OCI-LY1 (cell line): Measurements from ENCODE around the gene VPS45.

Source experiments
- H2AFZ ChIP-seq: fragments of 200-600 bp; sonication (generic), shearing (Covaris generic); 2 replicates; pipeline ENCODE4 v1.6.0; 2014; ENCODE audit warnings: antibody characterized with exemption, mild to moderate bottlenecking, low read length
- H3F3A ChIP-seq: fragments of 200-600 bp; sonication (generic), shearing (Covaris generic); 2 replicates; pipeline ENCODE4 v1.6.0; 2014; ENCODE audit warnings: mild to moderate bottlenecking, antibody characterized with exemption, low read length, moderate library complexity; ENCODE audit not compliant: insufficient read depth
- H3K27ac ChIP-seq: fragments of 200-600 bp; sonication (generic); 2 replicates; pipeline ENCODE4 v1.5.1; 2014; ENCODE audit warnings: low read length, mixed run types, mild to moderate bottlenecking, low read depth; ENCODE audit not compliant: poor library complexity, severe bottlenecking
- H3K27me3 ChIP-seq: fragments of 200-600 bp; sonication (generic); 2 replicates; pipeline ENCODE4 v1.6.0; 2014; ENCODE audit warnings: antibody characterized with exemption, mild to moderate bottlenecking, low read length, moderate library complexity; ENCODE audit not compliant: insufficient read depth
- H3K36me3 ChIP-seq: fragments of 200-600 bp; sonication (generic); 2 replicates; pipeline ENCODE4 v1.6.1; 2014; ENCODE audit warnings: mild to moderate bottlenecking, antibody characterized with exemption, low read length, moderate library complexity, mixed read lengths; ENCODE audit not compliant: insufficient read depth
- H3K4me1 ChIP-seq: fragments of 200-600 bp; sonication (generic); 2 replicates; pipeline ENCODE4 v1.5.1; 2014; ENCODE audit warnings: mild to moderate bottlenecking, low read length, moderate library complexity; ENCODE audit not compliant: insufficient read depth, severe bottlenecking
- H3K4me2 ChIP-seq: fragments of 200-600 bp; sonication (generic), shearing (Covaris generic); 2 replicates; pipeline ENCODE4 v1.6.1; 2014; ENCODE audit warnings: low read length
- H3K4me3 ChIP-seq: fragments of 200-600 bp; sonication (generic); 2 replicates; pipeline ENCODE4 v1.5.1; 2014; ENCODE audit warnings: low read length, low read depth, mild to moderate bottlenecking, mixed read lengths; ENCODE audit not compliant: poor library complexity, severe bottlenecking
- H3K79me2 ChIP-seq: fragments of 200-600 bp; shearing (Covaris generic); 2 replicates; pipeline ENCODE4 v1.6.1; 2016; ENCODE audit warnings: mixed run types, low read length, mixed read lengths; ENCODE audit not compliant: insufficient read depth
- H3K9ac ChIP-seq: fragments of 200-600 bp; sonication (generic), shearing (Covaris generic); 2 replicates; pipeline ENCODE4 v1.6.1; 2014; ENCODE audit warnings: mild to moderate bottlenecking, low read length, mixed read lengths
- H3K9me2 ChIP-seq: fragments of 200-600 bp; sonication (generic), shearing (Covaris generic); 2 replicates; pipeline ENCODE4 v1.6.1; 2014; ENCODE audit warnings: low read depth, mild to moderate bottlenecking, low read length, mixed read lengths
- H3K9me3 ChIP-seq: fragments of 200-600 bp; shearing (Covaris generic); 2 replicates; pipeline ENCODE4 v1.6.1; 2014; ENCODE audit warnings: low read length, mixed read lengths
- H4K20me1 ChIP-seq: fragments of 200-600 bp; sonication (generic), shearing (Covaris generic); 2 replicates; pipeline ENCODE4 v1.6.0; 2016; ENCODE audit warnings: mild to moderate bottlenecking, low read length; ENCODE audit not compliant: insufficient read depth
- EZH2 ChIP-seq: fragments of 200-600 bp; sonication (generic), shearing (Covaris generic); IDR thresholded peaks from 2 replicates; pipeline ENCODE4 v1.8.0; 2017; ENCODE audit warnings: borderline replicate concordance, mixed run types, mild to moderate bottlenecking, antibody characterized with exemption, low read length, moderate library complexity, mixed read lengths
- TF ChIP-seq, protein P1 (sequence below): fragments of 200-600 bp; sonication (generic), shearing (Covaris generic); IDR thresholded peaks from 2 replicates; pipeline ENCODE4 v1.5.1; 2017; ENCODE audit warnings: mild to moderate bottlenecking, antibody characterized with exemption, low read length, moderate library complexity, mixed read lengths

The VPS45 gene

DNA sequence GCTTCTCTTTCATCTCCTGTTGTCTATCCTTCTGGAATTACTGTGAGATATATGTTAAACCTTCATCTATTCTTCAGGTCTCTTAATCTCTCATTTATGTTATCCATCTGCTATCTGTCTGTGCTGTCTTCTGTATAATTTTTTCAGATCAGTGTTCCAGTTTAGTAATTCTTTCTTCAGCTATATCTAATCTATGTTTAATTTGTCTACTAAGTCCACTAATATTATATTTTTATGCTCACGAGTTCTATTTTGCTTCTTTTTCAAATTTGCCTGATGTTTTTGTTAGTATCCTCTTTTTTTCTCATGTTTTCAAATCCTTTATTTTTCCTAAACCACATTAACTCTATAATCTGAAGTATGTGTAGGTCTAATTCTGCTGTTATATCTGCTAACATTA lies 47.5 kb downstream of the VPS45 start:
- Histone ChIP-seq H3F3A (no peaks in the 10 kb centered on the region), H3K9ac (no peak overlapping the region), H3K9me2 (no peaks in the 10 kb centered on the region), H3K27ac (no peak overlapping the region), H4K20me1 (no peaks in the 10 kb centered on the region), H3K4me1 (no peaks in the 10 kb centered on the region), H3K9me3 (peaks cover 7% of the 10 kb centered on the region; the same call in 1 of the 2 replicates), H3K36me3 (peaks cover 31% of the 10 kb centered on the region), H3K4me3 (no peak overlapping the region), H3K79me2 (no peaks in the 10 kb centered on the region), H3K27me3 (no peaks in the 10 kb centered on the region), H3K4me2 (no peak overlapping the region), H2AFZ (no peak overlapping the region)
- TF ChIP-seq, protein P1, sequence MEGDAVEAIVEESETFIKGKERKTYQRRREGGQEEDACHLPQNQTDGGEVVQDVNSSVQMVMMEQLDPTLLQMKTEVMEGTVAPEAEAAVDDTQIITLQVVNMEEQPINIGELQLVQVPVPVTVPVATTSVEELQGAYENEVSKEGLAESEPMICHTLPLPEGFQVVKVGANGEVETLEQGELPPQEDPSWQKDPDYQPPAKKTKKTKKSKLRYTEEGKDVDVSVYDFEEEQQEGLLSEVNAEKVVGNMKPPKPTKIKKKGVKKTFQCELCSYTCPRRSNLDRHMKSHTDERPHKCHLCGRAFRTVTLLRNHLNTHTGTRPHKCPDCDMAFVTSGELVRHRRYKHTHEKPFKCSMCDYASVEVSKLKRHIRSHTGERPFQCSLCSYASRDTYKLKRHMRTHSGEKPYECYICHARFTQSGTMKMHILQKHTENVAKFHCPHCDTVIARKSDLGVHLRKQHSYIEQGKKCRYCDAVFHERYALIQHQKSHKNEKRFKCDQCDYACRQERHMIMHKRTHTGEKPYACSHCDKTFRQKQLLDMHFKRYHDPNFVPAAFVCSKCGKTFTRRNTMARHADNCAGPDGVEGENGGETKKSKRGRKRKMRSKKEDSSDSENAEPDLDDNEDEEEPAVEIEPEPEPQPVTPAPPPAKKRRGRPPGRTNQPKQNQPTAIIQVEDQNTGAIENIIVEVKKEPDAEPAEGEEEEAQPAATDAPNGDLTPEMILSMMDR, result no peak

GRCh38 chr1:150118716-150119115 lies 51.1 kb downstream of the VPS45 start:
- no peak overlapping the region for H2AFZ ChIP-seq
- no peak overlapping the region for H3K27ac ChIP-seq
- no peak overlapping the region for H3K4me3 ChIP-seq
- H3K79me2 ChIP-seq, result no peaks in the 10 kb centered on the region
- TF ChIP-seq, protein P1, result no peak
- no peak for TF ChIP-seq EZH2
- H3F3A ChIP-seq, result no peaks in the 10 kb centered on the region
- peaks cover 7% of the 10 kb centered on the region; the same call in 1 of the 2 replicates for H3K9me3 ChIP-seq
- H4K20me1 ChIP-seq, result no peaks in the 10 kb centered on the region
- no peaks in the 10 kb centered on the region for H3K27me3 ChIP-seq
- H3K9me2 ChIP-seq, result no peaks in the 10 kb centered on the region
- no peaks in the 10 kb centered on the region for H3K4me1 ChIP-seq
- H3K4me2 ChIP-seq, result no peak overlapping the region
- H3K9ac ChIP-seq, result no peak overlapping the region
- H3K36me3 ChIP-seq, result peaks cover 10% of the 10 kb centered on the region

- no peaks in the 10 kb centered on the region for H3K79me2 ChIP-seq
- H3F3A ChIP-seq, result no peaks in the 10 kb centered on the region
- H3K4me1 ChIP-seq, result no peaks in the 10 kb centered on the region
- no peak overlapping the region for H3K4me2 ChIP-seq
- no peak overlapping the region for H3K27ac ChIP-seq
- no peak for TF ChIP-seq EZH2
- TF ChIP-seq, protein P1, result no peak
- H3K9me3 ChIP-seq, result no peaks in the 10 kb centered on the region
- no peak overlapping the region for H2AFZ ChIP-seq
- H3K36me3 ChIP-seq, result no peaks in the 10 kb centered on the region
- no peak overlapping the region for H3K9ac ChIP-seq
- no peaks in the 10 kb centered on the region for H4K20me1 ChIP-seq
- no peak overlapping the region for H3K4me3 ChIP-seq
- H3K27me3 ChIP-seq, result no peaks in the 10 kb centered on the region
- no peaks in the 10 kb centered on the region for H3K9me2 ChIP-seq
Measured at GRCh38 chr1:150121236-150121862, 53.8 kb downstream of the VPS45 start.
